Measurements from ENCODE around the gene MEF2C. TPM values are rescaled to one million over a fixed set of nuclear protein-coding genes. Genes with fewer than 3 reads are reported as not detected.

Gene MEF2C
- polyA plus RNA-seq, result 18.6 and 30.2 TPM in 2 replicates
- polyA minus RNA-seq, result 66.8 and 67.2 TPM in 2 replicates

- Histone ChIP-seq H3K79me2 (replicated peaks; ENCODE audit: insufficient read depth, low read length) (no peaks in the 10 kb centered on the region), H3K27ac (ENCODE audit: low read length) (peak within 1 kb of the TSS; percentile 52), H3K36me3 (ENCODE audit: insufficient read depth, low read length) (no peaks in the 10 kb centered on the region), H3K27me3 (ENCODE audit: insufficient read depth, low read depth, low read length) (peaks cover 39% of the 10 kb centered on the region), H2AFZ (ENCODE audit: low read depth, low read length) (peak within 1 kb of the TSS; percentile 15), H3K9me3 (ENCODE audit: low read length) (no peaks in the 10 kb centered on the region), H3K4me3 (ENCODE audit: low read length) (peak within 1 kb of the TSS; percentile 79), H3F3A (ENCODE audit: insufficient read depth, low read length, poor library complexity, severe bottlenecking) (no peaks in the 10 kb centered on the region), H4K20me1 (ENCODE audit: insufficient read depth) (no peaks in the 10 kb centered on the region), H3K4me2 (ENCODE audit: low read length) (peak within 1 kb of the TSS; percentile 82), H3K9me2 (ENCODE audit: insufficient read depth, low read length) (no peaks in the 10 kb centered on the region), H3K9ac (ENCODE audit: low read length) (peak within 1 kb of the TSS; percentile 57)
- peak; percentile 52 for TF ChIP-seq SMC3 (conservative IDR thresholded peaks at IDR 0.05; ENCODE audit: poor library complexity)
- TF ChIP-seq TAF1 (IDR thresholded peaks at IDR 0.05; ENCODE audit: low read depth), result peak; percentile 21
- TF ChIP-seq POLR2AphosphoS5 (IDR thresholded peaks at IDR 0.05), result peak; percentile 2
- TF ChIP-seq EP300 (conservative IDR thresholded peaks at IDR 0.05; ENCODE audit: poor library complexity, severe bottlenecking), result peak; percentile 24
- peak; percentile 44 for TF ChIP-seq RAD21 (conservative IDR thresholded peaks at IDR 0.05)
- no peak for TF ChIP-seq EZH2 (IDR thresholded peaks at IDR 0.05; ENCODE audit: borderline replicate concordance, insufficient read depth, low read length, poor library complexity, severe bottlenecking)
- no peak for TF ChIP-seq REST (IDR thresholded peaks at IDR 0.05; ENCODE audit: borderline replicate concordance)
- no peak for TF ChIP-seq CTCF (IDR thresholded peaks at IDR 0.05; ENCODE audit: poor library complexity, severe bottlenecking)
- peak; percentile 55 for TF ChIP-seq MXI1 (conservative IDR thresholded peaks at IDR 0.05; ENCODE audit: poor library complexity, severe bottlenecking)
These were observed at the start of gene MEF2C for GRCh38 chr5:88883059-88883835. Gene MEF2C (minus strand): TSS chr5:88883184. CDS start chr5:88823788, 59,396 bp downstream.

- Histone ChIP-seq H3K9ac (ENCODE audit: low read length) (no peak overlapping the region), H3K4me3 (ENCODE audit: low read length) (no peak overlapping the region), H4K20me1 (ENCODE audit: insufficient read depth) (no peaks in the 10 kb centered on the region), H3K4me2 (ENCODE audit: low read length) (no peak overlapping the region), H3F3A (ENCODE audit: insufficient read depth, low read length, poor library complexity, severe bottlenecking) (no peaks in the 10 kb centered on the region), H3K79me2 (replicated peaks; ENCODE audit: insufficient read depth, low read length) (no peaks in the 10 kb centered on the region), H3K9me3 (ENCODE audit: low read length) (no peaks in the 10 kb centered on the region), H3K27ac (ENCODE audit: low read length) (no peak overlapping the region), H2AFZ (ENCODE audit: low read depth, low read length) (no peak overlapping the region), H3K36me3 (ENCODE audit: insufficient read depth, low read length) (no peaks in the 10 kb centered on the region), H3K27me3 (ENCODE audit: insufficient read depth, low read depth, low read length) (no peaks in the 10 kb centered on the region), H3K9me2 (ENCODE audit: insufficient read depth, low read length) (no peaks in the 10 kb centered on the region)
- no peak for TF ChIP-seq REST (IDR thresholded peaks at IDR 0.05; ENCODE audit: borderline replicate concordance)
- no peak for TF ChIP-seq SMC3 (conservative IDR thresholded peaks at IDR 0.05; ENCODE audit: poor library complexity)
- TF ChIP-seq MXI1 (conservative IDR thresholded peaks at IDR 0.05; ENCODE audit: poor library complexity, severe bottlenecking), result no peak
- no peak for TF ChIP-seq EP300 (conservative IDR thresholded peaks at IDR 0.05; ENCODE audit: poor library complexity, severe bottlenecking)
- TF ChIP-seq TAF1 (IDR thresholded peaks at IDR 0.05; ENCODE audit: low read depth), result no peak
- TF ChIP-seq CTCF (IDR thresholded peaks at IDR 0.05; ENCODE audit: poor library complexity, severe bottlenecking), result no peak
- TF ChIP-seq EZH2 (IDR thresholded peaks at IDR 0.05; ENCODE audit: borderline replicate concordance, insufficient read depth, low read length, poor library complexity, severe bottlenecking), result no peak
- no peak for TF ChIP-seq RAD21 (conservative IDR thresholded peaks at IDR 0.05)
- no peak for TF ChIP-seq POLR2AphosphoS5 (IDR thresholded peaks at IDR 0.05)
These were observed 49.6 kb upstream of the MEF2C start for GRCh38 chr5:88932541-88932940.
